HG03095 (cell line): Measurements from ENCODE around the gene GDF3.
"Not testable (repeated sequence)": the region's sequence is repeated elsewhere in the genome, so short reads cannot be mapped to it uniquely, and the experiment has no call there.

Source experiments
- ATAC-seq: cut with Tn5 transposase; IDR thresholded peaks from one replicate; pipeline ENCODE4 v1.9.1; 2021; ENCODE audit warnings: moderate library complexity; ENCODE audit not compliant: unreplicated experiment

GDF3 gene

DNA sequence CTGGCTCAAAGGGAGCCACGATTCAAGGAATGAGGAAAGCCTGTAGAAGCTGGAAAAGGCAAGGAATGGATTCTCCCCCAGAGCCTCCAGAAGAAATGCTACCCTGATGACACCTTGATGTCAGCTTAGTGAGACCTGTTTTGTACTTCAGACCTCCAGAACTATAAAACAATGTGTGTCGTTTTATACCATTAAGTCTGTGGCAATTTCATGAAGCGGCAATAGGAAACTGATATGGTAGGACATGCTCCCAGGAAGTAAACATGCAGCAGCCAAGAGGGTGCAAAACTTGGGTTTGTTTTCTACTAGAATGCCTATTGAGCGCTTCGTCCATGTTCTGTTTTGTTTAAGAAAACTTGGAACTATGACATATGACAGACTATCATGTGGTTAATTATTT, 27.4 kb downstream of the GDF3 start:
- ATAC-seq: no peak

DNA sequence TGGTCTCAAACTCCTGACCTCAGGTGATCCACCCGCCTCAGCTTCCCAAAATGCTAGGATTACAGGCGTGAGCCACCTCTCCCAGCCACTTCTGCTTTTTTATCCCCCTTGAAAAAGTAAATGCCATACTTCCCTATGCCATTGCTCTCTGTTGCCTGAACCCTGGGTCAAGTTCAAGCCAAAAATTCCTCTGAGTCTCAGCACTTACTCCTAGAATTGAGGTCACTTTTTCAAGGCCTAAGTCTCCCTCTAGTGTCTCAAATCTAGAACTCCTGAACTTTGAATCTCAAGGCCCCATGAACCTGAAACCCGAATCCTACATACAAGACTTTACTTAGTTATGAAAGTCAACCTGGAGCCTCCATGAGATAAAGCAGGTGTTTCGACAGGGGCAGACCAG, 28.4 kb downstream of the GDF3 start:
- ATAC-seq: no peak

DNA sequence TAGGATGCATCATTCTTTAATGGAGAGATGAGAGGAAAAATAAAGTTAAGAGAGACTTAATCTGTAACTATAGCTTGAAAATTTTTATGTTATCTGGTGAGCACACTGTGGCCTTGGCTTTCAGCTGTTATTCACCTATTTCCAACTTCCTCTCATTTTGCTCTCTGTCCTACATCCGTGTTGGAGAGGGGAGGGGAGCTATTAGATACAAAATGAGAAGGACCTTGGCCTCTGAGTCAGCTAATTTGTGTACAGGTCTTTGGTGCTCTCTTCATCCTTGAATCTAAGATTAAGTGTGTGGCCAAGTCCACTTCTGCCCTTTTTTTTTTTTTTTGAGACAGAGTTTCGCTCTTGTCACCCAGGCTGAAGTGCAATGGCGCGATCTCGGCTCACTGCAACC, 29.0 kb downstream of the GDF3 start:
- no peak for ATAC-seq

DNA sequence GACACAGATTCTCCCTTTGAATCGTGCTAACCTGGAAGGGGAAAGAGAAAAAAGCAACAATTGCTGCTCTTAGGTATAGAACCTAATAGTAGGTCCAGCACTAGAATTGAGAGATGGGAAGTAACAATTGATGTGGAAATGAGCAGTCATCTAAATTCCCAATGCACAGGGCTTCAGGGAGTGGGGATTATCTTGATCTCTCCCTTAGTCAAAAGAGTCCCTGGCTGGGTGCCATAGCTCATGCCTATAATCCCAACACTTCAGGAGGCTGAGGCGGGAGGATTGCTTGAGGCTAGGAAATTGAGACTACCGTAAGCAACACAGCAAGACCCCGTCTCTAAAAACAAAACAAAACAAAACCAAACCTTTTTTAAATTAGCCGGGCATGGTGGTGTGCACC, 33.8 kb downstream of the GDF3 start:
- ATAC-seq: no peak

DNA sequence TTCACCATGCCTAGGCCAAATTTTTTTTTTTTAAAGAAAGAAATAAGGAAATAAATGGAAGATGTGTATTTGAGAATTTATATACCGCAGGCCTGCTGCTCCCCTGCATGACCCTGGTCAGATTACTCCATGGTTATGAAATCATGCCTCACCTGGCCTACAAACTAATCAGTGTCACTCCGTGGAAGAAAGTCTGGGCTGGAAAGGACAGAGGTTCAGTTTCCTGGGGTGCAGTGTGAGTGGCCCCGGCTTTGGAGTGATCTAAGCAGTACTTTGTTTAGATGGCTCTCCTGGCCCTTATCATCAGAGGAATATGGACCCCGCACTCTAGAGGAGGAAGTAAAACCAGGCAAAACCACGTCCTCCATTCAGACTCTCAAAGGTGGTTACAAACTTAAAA, 39.5 kb downstream of the GDF3 start:
- no peak for ATAC-seq

DNA sequence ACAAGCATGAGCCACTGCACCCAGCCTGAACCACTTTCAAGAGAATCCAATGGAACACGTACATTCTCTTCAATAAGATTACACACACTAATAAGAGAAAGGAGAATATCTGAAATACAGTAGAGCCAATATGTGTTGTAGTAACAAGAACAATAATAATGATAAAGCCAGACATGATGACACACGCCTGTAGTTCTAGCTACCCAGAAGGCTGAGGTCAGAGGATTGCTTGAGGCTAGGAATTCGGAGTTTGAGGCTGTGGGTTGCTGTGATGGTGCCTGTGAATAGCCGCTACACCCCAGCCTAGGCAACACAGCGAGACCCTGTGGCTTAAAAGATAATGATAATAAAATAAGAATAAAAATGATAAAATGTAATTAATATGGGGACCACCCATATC, 45.5 kb downstream of the GDF3 start:
- ATAC-seq: no peak

DNA sequence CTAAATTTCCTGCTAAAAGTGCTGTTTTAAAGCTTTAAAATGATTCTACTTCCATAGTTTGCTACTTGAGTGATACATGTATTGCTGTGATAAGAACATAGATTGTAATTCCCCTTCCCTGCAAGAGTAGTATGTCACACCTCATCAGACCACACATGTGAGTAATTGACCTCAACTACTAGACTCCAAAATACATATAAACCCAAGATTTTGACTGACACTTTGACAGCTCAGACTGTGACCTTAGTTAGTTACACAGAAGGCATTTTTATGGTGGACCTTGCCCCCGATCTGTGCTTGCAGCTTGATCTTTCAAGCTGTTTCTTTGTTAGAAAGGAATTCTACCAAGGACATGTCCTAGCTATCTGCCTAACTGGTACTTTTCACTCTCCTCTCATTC, 48.5 kb downstream of the GDF3 start:
- ATAC-seq: no peak

DNA sequence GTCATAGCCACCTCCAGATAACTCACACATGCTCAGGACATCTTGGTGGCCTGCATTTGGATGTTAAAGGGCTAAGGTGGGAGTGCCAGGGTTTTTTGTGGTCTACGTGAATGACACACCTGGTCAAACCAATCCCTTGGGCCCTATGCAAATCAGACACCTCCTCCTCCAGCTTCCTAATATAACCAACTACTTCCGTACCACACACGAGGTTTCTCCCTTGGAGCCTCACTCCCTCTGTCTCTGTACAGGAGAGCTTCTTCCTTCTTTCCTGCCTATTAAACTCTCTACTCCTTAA, 49.4 kb downstream of the GDF3 start:
- no peak for ATAC-seq

DNA sequence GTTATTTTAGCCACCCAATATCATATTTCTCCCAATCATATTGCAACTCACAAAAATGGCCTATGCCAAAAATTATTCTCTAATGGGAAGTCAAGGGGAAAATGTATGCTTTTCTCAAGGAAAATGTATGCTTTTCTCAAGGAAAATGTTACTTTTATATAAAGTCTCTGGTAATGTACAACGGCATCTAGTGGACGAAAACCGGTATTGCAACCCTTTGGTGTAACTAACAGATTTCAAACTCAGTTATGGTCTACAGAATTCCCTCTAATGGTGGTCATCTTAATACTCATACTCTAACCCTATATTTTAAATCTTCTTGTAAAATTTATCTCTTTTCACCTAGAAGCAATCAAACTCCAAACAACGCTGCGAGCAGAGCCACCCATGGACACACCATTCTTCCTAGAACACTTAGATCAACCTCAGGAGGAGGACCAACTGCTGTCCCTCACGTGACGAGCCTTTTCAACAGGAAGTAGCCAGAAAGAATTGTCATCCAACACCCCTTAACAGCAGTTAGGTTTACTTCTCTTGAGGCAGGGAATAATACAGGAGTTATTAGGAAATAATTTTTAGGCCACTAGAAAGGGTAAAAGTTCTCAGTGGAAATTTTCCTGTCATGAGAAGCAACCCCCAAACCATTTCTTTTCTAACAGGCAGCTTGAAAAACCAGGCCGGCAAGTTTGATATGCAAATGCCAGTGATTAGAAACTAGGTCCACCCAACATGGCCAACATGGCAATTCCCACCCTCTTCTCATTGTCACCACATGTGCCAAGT, 50.0 kb downstream of the GDF3 start:
- no peak for ATAC-seq

DNA sequence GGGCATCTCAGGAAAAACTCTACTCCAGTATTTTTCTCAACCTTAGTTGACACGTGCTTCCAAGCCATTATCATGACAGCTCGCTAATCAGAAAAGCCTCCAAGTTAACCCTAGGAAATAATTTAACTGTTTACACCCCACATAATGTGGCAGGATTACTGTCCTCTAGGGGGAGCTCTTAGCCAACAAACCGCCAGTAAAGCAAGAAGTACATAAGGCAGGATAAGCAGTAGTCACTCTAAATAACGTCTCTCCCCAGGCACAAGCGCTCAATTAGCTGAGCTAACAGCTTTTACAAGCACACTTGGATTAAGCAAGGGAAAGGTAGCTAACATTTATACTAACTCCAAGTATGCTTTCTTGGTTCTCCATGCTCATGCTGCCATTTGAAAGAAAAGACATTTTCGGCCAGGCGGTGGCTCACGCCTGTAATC, 52.7 kb downstream of the GDF3 start:
- ATAC-seq: no peak

DNA sequence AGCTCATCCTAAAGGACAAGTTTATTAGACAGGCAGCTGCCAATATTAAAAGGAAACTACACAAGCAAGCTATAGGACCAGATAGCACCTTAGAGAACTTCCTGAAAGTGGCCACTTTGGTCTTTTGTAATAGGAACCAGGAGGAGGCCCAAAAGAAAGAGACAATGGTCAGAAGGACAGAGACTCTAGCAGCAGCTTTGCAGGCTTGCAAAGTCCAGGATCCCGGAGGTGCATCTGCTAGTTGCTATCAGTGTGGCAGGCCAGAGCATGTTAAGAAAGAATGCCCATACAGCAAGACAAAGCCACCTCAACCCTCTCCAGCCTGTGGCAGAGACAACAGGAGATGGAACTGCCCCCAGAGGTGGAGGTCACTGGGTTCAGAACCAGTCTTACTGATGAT, 53.3 kb downstream of the GDF3 start:
- no peak for ATAC-seq

DNA sequence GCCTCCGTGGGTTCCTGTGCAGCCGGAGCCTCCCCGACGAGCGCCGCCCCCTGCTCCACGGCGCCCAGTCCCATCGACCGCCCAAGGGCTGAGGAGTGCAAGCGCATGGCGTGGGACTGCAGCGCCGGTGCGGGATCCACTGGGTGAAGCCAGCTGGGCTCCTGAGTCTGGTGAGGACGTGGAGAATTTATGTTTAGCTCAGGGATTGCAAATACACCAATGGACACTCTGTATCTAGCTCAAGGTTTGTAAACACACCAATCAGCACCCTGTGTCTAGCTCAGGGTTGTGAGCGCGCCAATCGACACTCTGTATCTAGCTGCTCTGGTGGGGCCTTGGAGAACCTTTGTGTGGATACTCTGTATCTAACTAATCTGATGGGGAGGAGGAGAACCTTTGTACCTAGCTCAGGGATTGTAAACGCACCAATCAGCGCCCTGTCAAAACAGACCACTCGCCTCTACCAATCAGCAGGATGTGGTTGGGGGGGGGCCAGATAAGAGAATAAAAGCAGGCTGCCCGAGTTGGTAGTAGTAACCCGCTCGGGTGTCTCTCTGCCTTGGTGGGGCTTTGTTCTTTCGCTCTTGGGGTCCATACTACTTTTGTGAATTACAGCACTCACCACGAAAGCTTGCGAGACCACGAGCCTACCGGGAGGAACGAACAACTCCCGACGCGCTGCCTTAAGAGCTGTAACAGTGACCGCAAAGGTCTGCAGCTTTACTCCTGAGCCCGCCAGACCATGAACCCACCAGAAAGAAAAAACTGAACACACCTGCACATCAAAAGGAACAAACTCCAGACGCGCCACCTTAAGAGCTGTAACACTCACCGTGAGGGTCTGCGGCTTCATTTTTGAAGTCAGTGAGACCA, 55.2 kb downstream of the GDF3 start:
- ATAC-seq: not testable (repeated sequence)
